Right cardiac atrium (tissue), 5 donors: ENCODE measurements around the gene PREX1. TPM values are rescaled to one million over a fixed set of nuclear protein-coding genes. Genes with fewer than 3 reads are reported as not detected.

ENCODE experiments used
- ATAC-seq, 2 donors: fragments of 200-7000 bp; cut with Tn5 transposase; one replicate each; pipeline versions ENCODE4 v1.8.0 to v1.9.1; 2020; ENCODE audit warnings: moderate library complexity in 2 of 2, mild to moderate bottlenecking in 1 of 2
- DNase-seq, 3 donors: peaks; one replicate each; pipeline ENCODE4 v3.0.0-alpha.2; 2020
- H3K27ac ChIP-seq: one replicate; pipeline ENCODE4 v1.5.1; 2013; ENCODE audit warnings: mild to moderate bottlenecking, low read length, control low read depth, moderate library complexity
- H3K27me3 ChIP-seq: one replicate; pipeline ENCODE4 v1.6.1; 2013; ENCODE audit not compliant: control insufficient read depth, insufficient read depth
- H3K4me1 ChIP-seq: one replicate; pipeline ENCODE4 v1.6.1; 2013; ENCODE audit warnings: low read length; ENCODE audit not compliant: control insufficient read depth, insufficient read depth
- H3K4me3 ChIP-seq: one replicate; pipeline ENCODE4 v1.5.1; 2013; ENCODE audit warnings: low read length, control low read depth
- H3K9me3 ChIP-seq: one replicate; pipeline ENCODE4 v1.6.1; 2013; ENCODE audit warnings: low read length; ENCODE audit not compliant: control insufficient read depth
- WGBS: extraction: QIAGEN DNeasy Blood & Tissue Kit; methylation state at CpG from one replicate; pipeline ENCODE4 v1.1.7; 2013; 5-methylcytosine and 5-hydroxymethylcytosine counted together
- intact Hi-C, 4 donors: fragments of 100-400 bp; cut with DNase I; formaldehyde crosslinking; loops; one replicate each; pipeline versions ENCODE4 v1.11.0 to v1.14.0; 2022 to 2023
- polyA plus RNA-seq: library from polyadenylated mRNA; stranded (reverse); fragments of 200-250 nt; gene quantifications from one replicate; pipeline ENCODE4 v1.2.3, GENCODE V29; 2013
- total RNA-seq, 4 donors: library from RNA; stranded (reverse); fragmentation: NEBNext Ultra II Directional; extraction: Animal tissue kit (Norgen Biotek cat#: 25700); gene quantifications; one replicate each; pipeline ENCODE4 v1.2.1, GENCODE V29; 2021
- donor health status: healthy with polysubstance abuse.
- donor health status: DM: no; HTN: yes; CAD: no.
- donor health status: DM: no; HTN: no; CAD: no.
- donor health status: DM: no; HTN: yes; CAD: no; lungs with severe emphysema.
- donor health status: DM: yes; HTN: yes; CAD: no.

Gene PREX1
- total and polyA plus RNA-seq, 5 donors: 9.0 to 16.2 (median 13.9) TPM

DNA sequence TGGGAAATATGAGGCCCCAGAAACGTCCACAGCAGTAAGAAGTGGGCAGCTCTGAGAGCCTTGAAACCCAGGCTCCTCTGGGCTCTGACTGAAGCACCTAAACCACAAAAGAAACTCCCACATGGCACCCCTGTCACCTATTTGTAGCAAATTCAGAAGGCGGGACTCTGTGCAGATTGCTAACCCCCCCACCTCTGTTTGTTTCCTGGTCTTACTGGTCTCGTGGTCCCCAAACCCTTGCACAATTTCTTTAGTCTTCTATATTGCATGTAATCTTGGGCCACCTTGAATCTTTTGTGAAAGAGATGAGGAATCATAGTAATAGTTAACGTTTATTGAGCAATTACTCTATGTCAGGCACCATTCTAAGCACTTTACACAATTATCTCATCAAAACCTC lies 154.3 kb downstream of the PREX1 start:
- Histone ChIP-seq H3K4me1 (no peaks in the 10 kb centered on the region), H3K27ac (no peak overlapping the region), H3K9me3 (no peaks in the 10 kb centered on the region), H3K4me3 (no peak overlapping the region), H3K27me3 (no peaks in the 10 kb centered on the region)
- DNase-seq (no peak), ATAC-seq (no peak)
- WGBS: 82% methylated on average over 4 of the region's 4 CpGs
- intact Hi-C loops: no loop called here

DNA sequence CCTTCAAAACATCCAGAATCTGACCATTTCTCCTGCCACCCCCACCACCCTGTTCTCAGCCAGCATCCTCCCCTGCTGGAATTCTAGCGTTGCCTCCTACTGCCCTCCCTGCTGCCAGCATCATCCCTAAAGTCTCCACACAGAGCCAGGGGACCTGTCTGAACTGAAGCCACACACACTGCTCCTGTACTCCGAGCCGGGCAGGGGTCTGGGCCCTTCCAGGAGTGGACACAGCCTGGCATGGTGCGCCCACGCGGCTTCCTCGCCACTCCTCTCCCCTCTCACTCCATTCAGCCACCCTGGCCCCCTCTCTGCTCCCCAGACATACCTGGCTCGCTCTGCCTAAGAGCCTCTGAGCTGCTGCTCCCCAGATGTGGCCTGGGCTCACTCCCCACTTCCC lies 155.5 kb downstream of the PREX1 start:
- intact Hi-C loops: no loop called here
- H3K9me3 ChIP-seq: no peaks in the 10 kb centered on the region
- H3K4me3 ChIP-seq: no peak overlapping the region
- ATAC-seq: no peak
- no peaks in the 10 kb centered on the region for H3K4me1 ChIP-seq
- 95% methylated on average over 8 of the region's 8 CpGs for whole genome bisulfite sequencing
- DNase-seq: peak in 1 of 3 donors; percentile 26
- no peak overlapping the region for H3K27ac ChIP-seq
- H3K27me3 ChIP-seq: no peaks in the 10 kb centered on the region

DNA sequence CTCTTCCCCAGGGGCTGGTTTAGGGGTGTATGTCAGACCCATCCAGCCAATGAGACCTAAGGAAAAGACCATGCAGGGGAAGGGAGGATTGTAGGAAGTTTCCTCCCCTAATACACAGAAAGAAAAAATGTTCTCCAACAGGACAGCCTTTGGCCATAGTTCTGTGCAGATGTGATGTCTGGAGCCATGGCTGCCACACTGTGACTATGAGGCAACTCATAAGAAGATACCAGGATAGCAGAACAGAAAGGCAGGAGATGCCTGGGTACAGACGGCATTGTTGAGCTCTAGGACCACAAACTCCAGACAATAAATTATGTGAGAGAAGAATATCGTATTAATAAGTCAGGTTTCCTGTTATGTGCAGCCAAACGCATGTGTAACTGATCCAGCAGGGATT lies 156.7 kb downstream of the PREX1 start:
- no peak for ATAC-seq
- 96% methylated on average over 3 of the region's 3 CpGs for WGBS
- H3K4me3 ChIP-seq: no peak overlapping the region
- no peaks in the 10 kb centered on the region for H3K4me1 ChIP-seq
- H3K27ac ChIP-seq: no peak overlapping the region
- H3K27me3 ChIP-seq: no peaks in the 10 kb centered on the region
- intact Hi-C loops: no loop called here
- no peaks in the 10 kb centered on the region for H3K9me3 ChIP-seq
- DNase-seq: no peak

DNA sequence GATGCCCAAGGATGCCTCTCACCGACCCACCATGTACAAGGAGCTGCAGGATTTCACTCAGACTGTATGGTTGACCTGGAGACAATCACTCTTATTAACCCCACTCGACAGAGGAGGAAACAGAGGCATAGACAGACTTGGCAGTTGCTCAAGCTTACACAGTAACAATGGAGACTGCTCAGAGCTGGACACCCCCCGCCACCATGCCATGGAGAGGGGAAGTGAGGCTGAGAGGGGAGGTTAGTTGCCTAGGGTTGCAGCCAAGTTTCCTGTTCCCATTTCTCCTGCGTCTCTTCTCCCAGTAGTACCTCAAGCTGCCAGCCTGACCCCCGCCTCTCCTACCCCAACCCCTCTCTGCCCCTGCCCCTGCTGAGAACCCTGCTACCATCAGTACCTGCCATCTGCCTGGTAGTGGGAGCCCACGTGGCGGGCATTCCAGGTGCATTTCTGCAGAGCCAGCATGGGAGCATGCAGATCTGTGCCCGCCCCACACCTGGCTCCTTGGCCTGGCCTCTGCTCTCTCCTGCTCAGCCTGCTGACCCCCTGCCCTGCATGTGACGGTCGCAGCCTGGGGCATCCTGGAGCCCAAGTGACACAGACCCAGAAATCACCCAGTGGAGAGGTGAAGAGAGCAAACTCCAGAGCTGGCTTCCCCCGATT lies 157.7 kb downstream of the PREX1 start:
- no peak for ATAC-seq
- WGBS: 83% methylated on average over 11 of the region's 11 CpGs

DNA sequence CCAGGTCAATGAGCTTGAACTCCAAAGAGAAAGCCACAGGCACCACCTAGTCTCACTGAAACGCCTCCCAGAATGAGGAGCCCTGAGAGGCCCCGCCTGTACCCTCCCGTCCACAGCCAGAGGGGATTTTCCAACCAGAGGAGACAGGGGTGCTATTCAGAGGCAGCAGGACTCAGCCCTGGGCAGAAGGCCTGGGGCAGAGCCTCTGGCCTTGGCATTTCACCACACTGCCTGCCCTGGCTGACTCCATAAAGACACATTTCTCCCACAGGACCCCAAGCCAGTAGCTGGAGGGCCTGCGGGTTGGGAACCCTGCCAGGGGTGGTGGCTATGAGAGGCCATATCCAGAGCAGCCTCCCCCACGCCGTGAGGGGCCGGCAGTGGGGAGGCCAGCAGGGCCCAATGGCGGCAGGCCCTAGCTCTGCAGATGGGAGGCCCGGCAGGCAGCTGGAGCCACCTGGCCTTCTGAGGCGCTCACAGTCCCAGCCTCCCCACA lies 159.3 kb downstream of the PREX1 start:
- DNase-seq: peak; percentile 52 to 79 (median 74)
- Histone ChIP-seq H3K4me1 (no peaks in the 10 kb centered on the region), H3K27me3 (no peaks in the 10 kb centered on the region), H3K4me3 (no peak overlapping the region), H3K27ac (no peak overlapping the region), H3K9me3 (no peaks in the 10 kb centered on the region)
- WGBS: 52% methylated on average over 10 of the region's 10 CpGs
- intact Hi-C loops: no loop called here
- peak; percentile 46 to 52 for ATAC-seq

More for the DNA sequence above, 157.7 kb downstream of the PREX1 start:
- H3K27me3 ChIP-seq: no peaks in the 10 kb centered on the region
- peak in 1 of 3 donors; percentile 18 for DNase-seq
- no peaks in the 10 kb centered on the region for H3K4me1 ChIP-seq
- intact Hi-C loops: no loop called here
- no peak overlapping the region for H3K4me3 ChIP-seq
- no peaks in the 10 kb centered on the region for H3K9me3 ChIP-seq
- H3K27ac ChIP-seq: no peak overlapping the region

DNA sequence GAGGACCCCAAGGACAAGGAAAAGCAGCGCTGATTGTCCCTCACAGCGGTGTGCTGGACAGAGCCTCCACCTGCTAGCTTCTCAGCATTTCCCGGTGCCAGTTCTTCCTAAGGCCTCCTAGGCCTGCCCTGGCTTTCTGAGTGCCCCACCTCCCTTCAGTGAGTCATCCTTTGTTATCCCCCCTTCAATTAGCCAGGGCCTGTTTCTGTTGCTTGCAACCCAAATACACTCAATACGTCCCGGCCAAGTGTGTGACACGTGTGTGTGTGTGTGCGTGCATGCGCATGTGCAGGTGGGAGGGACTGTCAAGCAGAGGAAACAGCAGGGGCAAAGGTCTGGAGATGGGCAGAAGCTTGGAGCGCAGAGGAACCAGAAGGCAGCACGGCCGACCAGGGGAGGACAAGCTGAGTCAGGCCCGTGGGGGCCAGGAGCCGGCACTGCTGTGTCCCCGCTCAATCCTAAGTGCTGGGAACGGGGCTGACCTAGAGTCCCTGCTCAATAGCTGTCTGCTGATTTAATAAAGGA lies 159.8 kb downstream of the PREX1 start:
- Histone ChIP-seq H3K9me3 (no peaks in the 10 kb centered on the region), H3K4me1 (no peaks in the 10 kb centered on the region), H3K27ac (no peak overlapping the region), H3K4me3 (no peak overlapping the region), H3K27me3 (no peaks in the 10 kb centered on the region)
- DNase-seq (peak in 1 of 3 donors; percentile 37), ATAC-seq (peak; percentile 12 to 38)
- intact Hi-C loops: no loop called here
- 76% methylated on average over 15 of the region's 15 CpGs for WGBS

DNA sequence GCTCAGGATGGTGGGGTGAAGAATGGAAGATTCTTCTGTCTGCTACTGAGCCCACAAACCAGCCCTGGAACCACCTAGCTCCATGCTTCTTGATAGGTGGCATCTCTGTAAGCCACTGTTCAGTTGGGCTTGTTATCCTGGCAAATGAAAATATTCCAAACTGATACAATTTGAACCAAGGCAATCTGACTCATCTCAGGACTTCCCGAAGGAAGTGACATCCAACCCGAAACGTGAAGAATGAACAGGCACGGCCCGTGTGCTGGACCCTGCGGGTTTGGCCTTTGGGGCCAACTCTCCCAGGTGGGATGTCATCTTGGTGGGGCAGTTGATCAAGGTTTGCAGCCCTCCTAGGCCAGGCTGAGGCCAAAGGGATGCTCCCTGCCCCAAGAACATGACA lies 160.3 kb downstream of the PREX1 start:
- 88% methylated on average over 6 of the region's 6 CpGs for WGBS
- Histone ChIP-seq H3K4me1 (no peaks in the 10 kb centered on the region), H3K9me3 (no peaks in the 10 kb centered on the region), H3K27me3 (no peaks in the 10 kb centered on the region), H3K4me3 (no peak overlapping the region), H3K27ac (no peak overlapping the region)
- intact Hi-C loops: no loop called here
- ATAC-seq (no peak), DNase-seq (no peak)

DNA sequence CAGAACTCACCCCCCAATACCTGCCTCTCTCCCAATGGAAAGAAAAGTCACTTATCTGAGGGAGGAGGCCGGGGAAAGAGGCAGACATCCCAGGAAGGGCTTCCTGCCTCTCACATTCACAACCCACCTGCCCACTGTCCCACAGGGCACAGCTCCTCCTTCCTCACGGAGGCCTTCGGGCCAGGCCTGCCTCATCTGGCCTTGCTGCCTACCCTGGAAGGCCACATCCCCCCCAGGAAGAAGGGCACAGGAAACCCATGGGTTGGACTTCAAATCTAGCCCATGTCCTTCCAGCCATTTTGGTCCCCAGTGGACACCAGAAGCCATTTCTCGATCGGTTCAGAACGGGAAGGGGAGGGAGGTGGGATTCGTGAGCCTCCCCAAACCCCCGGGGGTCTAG lies 162.0 kb downstream of the PREX1 start:
- WGBS: 97% methylated on average over 8 of the region's 8 CpGs
- ATAC-seq: no peak

DNA sequence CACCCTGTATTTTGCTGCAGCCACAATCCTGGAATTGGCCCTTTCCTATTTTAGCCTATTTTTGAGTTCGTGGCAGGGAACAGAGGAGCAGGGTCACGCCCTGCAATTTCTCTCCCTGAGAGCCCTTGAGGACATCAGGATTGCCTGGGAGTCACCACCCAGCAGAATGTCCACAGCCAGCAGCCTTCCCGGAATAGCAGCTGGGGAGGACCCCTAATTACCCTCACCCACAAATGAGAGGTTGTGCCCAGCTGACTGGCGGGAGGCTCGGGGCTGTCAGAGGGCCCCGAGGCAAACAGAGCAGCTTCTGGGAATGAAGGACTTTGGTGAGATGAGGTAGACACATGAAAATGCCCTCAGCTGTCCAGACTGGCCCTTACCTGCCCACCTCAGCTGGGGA lies 165.1 kb downstream of the PREX1 start:
- peak in 1 of 3 donors; percentile 25 for DNase-seq
- ATAC-seq: no peak
- Histone ChIP-seq H3K27ac (no peak overlapping the region), H3K9me3 (no peaks in the 10 kb centered on the region), H3K4me1 (no peaks in the 10 kb centered on the region), H3K4me3 (no peak overlapping the region), H3K27me3 (no peaks in the 10 kb centered on the region)
- 77% methylated on average over 6 of the region's 6 CpGs for WGBS
- intact Hi-C loops: no loop called here

More for the DNA sequence above, 162.0 kb downstream of the PREX1 start:
- intact Hi-C loops: no loop called here
- H3K4me3 ChIP-seq: no peak overlapping the region
- H3K9me3 ChIP-seq: no peaks in the 10 kb centered on the region
- no peak overlapping the region for H3K27ac ChIP-seq
- peak in 1 of 3 donors; percentile 7 for DNase-seq
- H3K4me1 ChIP-seq: no peaks in the 10 kb centered on the region
- H3K27me3 ChIP-seq: no peaks in the 10 kb centered on the region

DNA sequence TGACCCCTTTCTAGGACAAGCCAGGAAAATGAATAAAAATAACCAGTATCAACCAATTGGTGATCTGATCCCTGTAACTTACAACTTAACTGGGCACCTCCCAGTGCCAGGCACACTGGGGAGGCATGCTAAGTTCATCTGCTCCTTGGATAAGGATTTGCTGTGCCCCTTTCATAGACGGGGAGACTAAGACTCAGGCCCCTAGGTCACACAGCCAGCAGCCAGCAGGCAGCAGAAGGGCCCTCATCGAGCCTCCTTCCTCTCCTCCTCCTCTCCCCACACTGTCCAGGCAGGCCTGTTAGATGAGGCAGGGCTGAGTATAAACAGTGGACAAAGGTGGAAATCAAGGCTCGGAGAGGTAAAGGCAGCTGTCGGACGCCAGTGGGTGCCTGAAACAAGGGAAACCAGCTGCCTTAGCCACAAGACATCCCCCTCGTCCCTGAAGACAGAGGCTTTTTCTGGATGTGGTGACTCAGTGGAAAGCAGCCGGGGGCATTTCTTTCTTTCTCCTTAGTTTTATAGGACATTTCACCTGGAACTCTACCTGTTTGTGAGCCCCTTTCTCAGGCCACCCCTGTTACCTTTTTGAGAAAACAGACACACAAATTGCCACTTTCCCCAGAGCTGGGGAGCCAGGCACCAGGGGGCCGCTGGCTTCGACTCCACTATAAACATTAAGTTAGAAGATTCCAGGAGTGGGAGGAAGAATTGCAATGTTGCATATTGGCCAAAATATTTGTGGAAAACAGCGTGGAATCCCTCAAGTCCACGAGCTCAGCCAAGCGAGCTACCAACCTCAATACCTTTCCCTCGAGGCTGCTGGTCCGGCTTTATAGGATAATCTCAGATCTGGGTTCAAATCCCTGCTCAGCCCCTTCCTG lies 166.0 kb downstream of the PREX1 start:
- WGBS: 80% methylated on average over 14 of the region's 14 CpGs
- Histone ChIP-seq H3K27ac (no peak overlapping the region), H3K9me3 (no peaks in the 10 kb centered on the region), H3K4me3 (no peak overlapping the region), H3K27me3 (no peaks in the 10 kb centered on the region), H3K4me1 (no peaks in the 10 kb centered on the region)
- intact Hi-C loops: no loop called here
- DNase-seq (no peak), ATAC-seq (no peak)

DNA sequence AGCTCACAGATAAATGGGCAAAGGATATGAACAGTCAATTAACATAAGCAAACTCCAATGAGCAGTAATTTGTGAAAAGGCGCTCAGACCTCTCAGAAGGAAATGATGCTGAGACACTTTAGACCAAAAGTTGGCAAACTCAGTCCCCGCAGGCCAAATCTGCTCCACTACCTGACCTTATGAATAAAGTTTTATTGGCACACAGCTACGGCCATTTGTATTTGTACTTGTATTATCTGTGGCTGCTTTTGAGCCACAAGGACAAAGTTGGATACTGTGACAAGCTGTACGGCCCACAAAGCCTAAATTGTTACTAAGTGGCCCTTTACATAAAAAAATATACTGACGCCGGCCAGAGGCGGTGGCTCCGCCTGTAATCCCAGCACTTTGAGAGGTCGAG lies 167.0 kb downstream of the PREX1 start:
- ATAC-seq (no peak), DNase-seq (no peak)
- WGBS: 97% methylated on average over 9 of the region's 9 CpGs
- Histone ChIP-seq H3K9me3 (no peaks in the 10 kb centered on the region), H3K4me1 (no peaks in the 10 kb centered on the region), H3K4me3 (no peak overlapping the region), H3K27ac (no peak overlapping the region), H3K27me3 (no peaks in the 10 kb centered on the region)
- intact Hi-C loops: no loop called here
